Raji (cell line): ENCODE data around the gene S100A4.

Source experiments
- POLR2A ChIP-seq: IDR thresholded peaks from 2 replicates; pipeline ENCODE4 v1.6.1; 2011; ENCODE audit warnings: low read depth, low read length, control low read depth; ENCODE audit not compliant: insufficient read depth

The S100A4 gene

GRCh38 chr1:153527023-153527682 lies 18.5 kb downstream of the S100A4 start:
- no peak for TF ChIP-seq POLR2A

GRCh38 chr1:153526132-153526543 lies 19.5 kb downstream of the S100A4 start:
- TF ChIP-seq POLR2A, result no peak

GRCh38 chr1:153525088-153525728 lies 20.4 kb downstream of the S100A4 start:
- no peak for TF ChIP-seq POLR2A

GRCh38 chr1:153520818-153521476 lies 24.7 kb downstream of the S100A4 start:
- no peak for TF ChIP-seq POLR2A

GRCh38 chr1:153519242-153519641 lies 26.4 kb downstream of the S100A4 start:
- no peak for TF ChIP-seq POLR2A

GRCh38 chr1:153515504-153516394 lies 29.9 kb downstream of the S100A4 start:
- no peak for TF ChIP-seq POLR2A

- no peak for TF ChIP-seq POLR2A
These were observed 31.9 kb downstream of the S100A4 start for GRCh38 chr1:153513666-153514065.

- TF ChIP-seq POLR2A, result no peak
These were observed 32.6 kb downstream of the S100A4 start for GRCh38 chr1:153513023-153513422.

GRCh38 chr1:153510984-153511410 lies 34.6 kb downstream of the S100A4 start:
- TF ChIP-seq POLR2A, result no peak

- TF ChIP-seq POLR2A, result no peak
These were observed 35.8 kb downstream of the S100A4 start for GRCh38 chr1:153509729-153510354.

- TF ChIP-seq POLR2A, result no peak
These were observed 36.6 kb downstream of the S100A4 start for GRCh38 chr1:153509036-153509435.

- TF ChIP-seq POLR2A, result no peak
These were observed 37.6 kb downstream of the S100A4 start for GRCh38 chr1:153507926-153508583.

GRCh38 chr1:153506831-153507413 lies 38.7 kb downstream of the S100A4 start:
- TF ChIP-seq POLR2A, result no peak

- no peak for TF ChIP-seq POLR2A
These were observed 39.2 kb downstream of the S100A4 start for GRCh38 chr1:153506386-153506785.

- no peak for TF ChIP-seq POLR2A
These were observed 40.0 kb downstream of the S100A4 start for GRCh38 chr1:153505576-153505975.
